ENCODE data around the gene MRGPRG. TPM values are rescaled to one million over a fixed set of nuclear protein-coding genes. Genes with fewer than 3 reads are reported as not detected.

MRGPRG gene
- total RNA-seq, 1 donor from 2014 or later, result not detected

DNA sequence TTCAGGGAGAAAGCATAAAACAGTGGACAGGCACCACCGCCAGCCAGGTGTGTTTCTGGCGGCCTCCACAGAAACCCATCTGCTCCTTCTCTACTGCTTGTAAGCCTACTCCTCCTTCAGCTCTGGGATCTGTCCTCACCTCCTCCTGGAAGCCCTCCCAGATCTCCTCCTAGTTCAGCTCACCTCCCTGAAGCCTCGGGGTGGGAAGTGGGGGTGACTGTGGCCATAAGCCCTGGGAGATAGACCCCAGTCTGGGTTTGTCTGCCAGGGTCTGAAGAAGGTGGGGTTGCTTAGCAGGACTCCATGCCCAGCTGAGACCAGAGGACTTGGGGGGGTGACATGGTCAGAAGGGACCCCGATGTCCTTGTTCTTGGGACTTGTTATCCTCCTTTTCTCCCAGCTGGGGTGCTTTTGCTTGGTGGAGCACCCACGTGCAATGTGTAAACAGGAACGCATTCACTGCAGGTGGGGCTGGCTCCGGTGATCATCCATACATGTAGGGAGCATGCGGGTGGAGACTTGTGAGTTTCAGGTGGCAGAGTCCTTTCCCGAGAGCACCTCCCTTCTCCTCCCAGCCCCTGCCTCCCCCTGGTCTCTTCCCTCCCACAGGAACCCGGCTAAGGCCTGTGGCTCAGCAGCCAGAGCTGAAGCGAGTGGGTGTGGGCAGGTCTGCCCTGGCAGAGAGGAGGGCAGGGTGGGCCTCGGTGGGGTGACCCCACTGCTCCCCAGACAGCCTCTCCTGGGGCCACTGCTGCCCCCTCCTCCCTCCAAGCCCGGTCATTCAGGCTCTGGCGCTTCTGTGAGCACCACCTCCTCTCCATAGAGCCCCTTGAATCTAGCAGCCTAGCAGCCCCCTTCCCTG lies 25.9 kb downstream of the MRGPRG start:
- Mint-ChIP-seq H3K27ac (ENCODE audit: unreplicated experiment) (no peak overlapping the region), H3K4me3 (ENCODE audit: unreplicated experiment) (no peak overlapping the region), H3K4me1 (ENCODE audit: low read depth, unreplicated experiment) (no peaks in the 10 kb centered on the region), H3K9me3 (ENCODE audit: unreplicated experiment) (peaks cover 2% of the 10 kb centered on the region), H3K27me3 (ENCODE audit: unreplicated experiment) (peaks cover 4% of the 10 kb centered on the region), H3K36me3 (ENCODE audit: unreplicated experiment) (no peaks in the 10 kb centered on the region)
- no peak for DNase-seq
- no peak for TF ChIP-seq CTCF (IDR thresholded peaks at IDR 0.05; ENCODE audit: partially characterized antibody, unreplicated experiment)

- Mint-ChIP-seq H3K27me3 (ENCODE audit: unreplicated experiment) (peaks cover 6% of the 10 kb centered on the region), H3K27ac (ENCODE audit: unreplicated experiment) (no peak overlapping the region)
Observed at GRCh38 chr11:3191586-3192324, 26.9 kb downstream of the MRGPRG start.

GRCh38 chr11:3190600-3190999 lies 28.0 kb downstream of the MRGPRG start:
- Mint-ChIP-seq H3K36me3 (ENCODE audit: unreplicated experiment) (no peaks in the 10 kb centered on the region), H3K9me3 (ENCODE audit: unreplicated experiment) (peaks cover 6% of the 10 kb centered on the region), H3K4me1 (ENCODE audit: low read depth, unreplicated experiment) (no peaks in the 10 kb centered on the region), H3K27ac (ENCODE audit: unreplicated experiment) (no peak overlapping the region), H3K4me3 (ENCODE audit: unreplicated experiment) (no peak overlapping the region), H3K27me3 (ENCODE audit: unreplicated experiment) (peaks cover 6% of the 10 kb centered on the region)
- no peak for TF ChIP-seq CTCF (IDR thresholded peaks at IDR 0.05; ENCODE audit: partially characterized antibody, unreplicated experiment)
- DNase-seq, result no peak

More at GRCh38 chr11:3191586-3192324, 26.9 kb downstream of the MRGPRG start:
- no peak for DNase-seq
- Mint-ChIP-seq H3K4me1 (ENCODE audit: low read depth, unreplicated experiment) (no peaks in the 10 kb centered on the region), H3K36me3 (ENCODE audit: unreplicated experiment) (no peaks in the 10 kb centered on the region), H3K4me3 (ENCODE audit: unreplicated experiment) (no peak overlapping the region), H3K9me3 (ENCODE audit: unreplicated experiment) (peaks cover 6% of the 10 kb centered on the region)
- TF ChIP-seq CTCF (IDR thresholded peaks at IDR 0.05; ENCODE audit: partially characterized antibody, unreplicated experiment), result no peak

DNA sequence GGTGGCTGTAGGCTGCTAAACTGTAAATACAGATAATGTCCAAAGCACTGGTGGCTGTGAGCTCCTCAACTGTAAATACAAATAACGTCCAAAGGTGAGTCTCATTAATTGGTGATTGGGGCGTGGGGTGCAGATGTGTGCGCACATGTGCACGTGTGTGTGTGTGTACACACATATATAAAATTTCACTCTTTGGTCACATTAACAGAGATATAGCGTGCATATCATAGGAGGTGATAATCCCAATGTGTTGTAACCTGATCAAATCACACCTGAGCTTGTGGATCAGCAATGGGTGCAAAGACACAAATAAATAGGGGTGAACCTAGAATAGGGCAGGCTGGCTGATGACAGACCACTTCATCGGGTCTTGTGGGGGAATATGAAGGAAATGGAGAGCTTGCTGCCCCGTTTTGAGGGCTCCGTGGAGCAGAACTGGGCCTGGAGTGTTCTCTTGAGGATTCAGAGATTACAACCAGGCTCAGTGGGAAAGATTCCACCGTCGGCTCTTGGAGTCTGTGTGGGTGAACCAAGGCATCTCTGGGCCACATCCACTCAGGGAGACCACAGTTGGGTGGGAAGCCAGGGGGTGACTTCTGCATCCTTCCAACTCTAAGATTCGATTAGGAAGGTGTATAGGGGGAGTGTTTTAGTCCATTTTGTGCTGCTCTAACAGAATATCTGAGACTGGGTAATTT lies 28.6 kb downstream of the MRGPRG start:
- Mint-ChIP-seq H3K27me3 (ENCODE audit: unreplicated experiment) (peaks cover 6% of the 10 kb centered on the region), H3K4me3 (ENCODE audit: unreplicated experiment) (no peak overlapping the region), H3K9me3 (ENCODE audit: unreplicated experiment) (peaks cover 6% of the 10 kb centered on the region), H3K27ac (ENCODE audit: unreplicated experiment) (no peak overlapping the region), H3K4me1 (ENCODE audit: low read depth, unreplicated experiment) (no peaks in the 10 kb centered on the region), H3K36me3 (ENCODE audit: unreplicated experiment) (no peaks in the 10 kb centered on the region)
- DNase-seq, result no peak
- no peak for TF ChIP-seq CTCF (IDR thresholded peaks at IDR 0.05; ENCODE audit: partially characterized antibody, unreplicated experiment)
